Smooth muscle cell (in vitro differentiated cells): ENCODE measurements around the gene GLIS1. TPM values are rescaled to one million over a fixed set of nuclear protein-coding genes. Genes with fewer than 3 reads are reported as not detected.

ENCODE experiments used
- DNase-seq: peaks from one replicate; lab custom pipeline; 2025; ENCODE audit not compliant: unreplicated experiment; lab: John Stamatoyannopoulos, UW
- H2AFZ ChIP-seq: fragments of 200-600 bp; sonication (generic); 2 replicates; pipeline ENCODE4 v1.6.0; 2016; ENCODE audit warnings: antibody characterized with exemption, low read depth, mild to moderate bottlenecking
- H3F3A ChIP-seq: fragments of 200-600 bp; sonication (generic); 2 replicates; pipeline ENCODE4 v1.6.0; 2017; ENCODE audit warnings: antibody characterized with exemption, low read depth
- H3K27ac ChIP-seq: fragments of 200-600 bp; sonication (generic); 2 replicates; pipeline ENCODE4 v1.5.1; 2016; ENCODE audit warnings: low read depth, mild to moderate bottlenecking
- H3K27me3 ChIP-seq: fragments of 200-600 bp; sonication (generic); 2 replicates; pipeline ENCODE4 v1.6.1; 2016; ENCODE audit warnings: low read depth, mild to moderate bottlenecking
- H3K36me3 ChIP-seq: fragments of 200-600 bp; sonication (generic); 2 replicates; pipeline ENCODE4 v1.5.1; 2016; ENCODE audit warnings: low read depth
- H3K4me1 ChIP-seq: fragments of 200-600 bp; sonication (generic); 2 replicates; pipeline ENCODE4 v1.5.1; 2016; ENCODE audit warnings: low read depth
- H3K4me2 ChIP-seq: fragments of 200-600 bp; sonication (generic); 2 replicates; pipeline ENCODE4 v1.6.0; 2016; ENCODE audit warnings: mild to moderate bottlenecking
- H3K4me3 ChIP-seq: fragments of 200-600 bp; sonication (generic); 2 replicates; pipeline ENCODE4 v1.5.1; 2016; ENCODE audit warnings: mild to moderate bottlenecking
- H3K79me2 ChIP-seq: fragments of 200-600 bp; sonication (generic); 2 replicates; pipeline ENCODE4 v1.6.0; 2016; ENCODE audit warnings: low read depth, mild to moderate bottlenecking
- H3K9ac ChIP-seq: fragments of 200-600 bp; sonication (generic); 2 replicates; pipeline ENCODE4 v1.6.0; 2016; ENCODE audit warnings: low read depth
- H3K9me3 ChIP-seq: fragments of 200-600 bp; sonication (generic); replicated peaks from 2 replicates; pipeline ENCODE4 v1.5.1; 2016; ENCODE audit warnings: low read depth
- H4K20me1 ChIP-seq: fragments of 200-600 bp; sonication (generic); 2 replicates; pipeline ENCODE4 v1.6.0; 2016; ENCODE audit warnings: low read depth
- WGBS: methylation state at CpG from one replicate; pipeline ENCODE4 v1.1.7; 2016; ENCODE audit warnings: low lambda C conversion rate; 5-methylcytosine and 5-hydroxymethylcytosine counted together
- polyA plus RNA-seq: library from polyadenylated mRNA; unstranded; fragments of >200 nt; fragmentation: Nextera tagmentation; extraction: Ambion mirVana; gene quantifications from 2 replicates; pipeline ENCODE4 v1.2.1, GENCODE V29; 2016
- total RNA-seq: library from RNA; depleted of rRNA; stranded (reverse); fragments of >200 nt; gene quantifications from 2 replicates; pipeline ENCODE4 v1.2.3, GENCODE V29; 2014
- TF ChIP-seq, protein P1 (sequence below): fragments of 200-600 bp; sonication (generic); IDR thresholded peaks from 2 replicates; pipeline ENCODE4 v1.5.1; 2017; ENCODE audit warnings: borderline replicate concordance, mild to moderate bottlenecking, antibody characterized with exemption; ENCODE audit not compliant: insufficient read depth, poor library complexity, severe bottlenecking

Gene GLIS1
- total and polyA plus RNA-seq, 2 experiments from 2014 or later = 0.36 to 4.9 TPM

DNA sequence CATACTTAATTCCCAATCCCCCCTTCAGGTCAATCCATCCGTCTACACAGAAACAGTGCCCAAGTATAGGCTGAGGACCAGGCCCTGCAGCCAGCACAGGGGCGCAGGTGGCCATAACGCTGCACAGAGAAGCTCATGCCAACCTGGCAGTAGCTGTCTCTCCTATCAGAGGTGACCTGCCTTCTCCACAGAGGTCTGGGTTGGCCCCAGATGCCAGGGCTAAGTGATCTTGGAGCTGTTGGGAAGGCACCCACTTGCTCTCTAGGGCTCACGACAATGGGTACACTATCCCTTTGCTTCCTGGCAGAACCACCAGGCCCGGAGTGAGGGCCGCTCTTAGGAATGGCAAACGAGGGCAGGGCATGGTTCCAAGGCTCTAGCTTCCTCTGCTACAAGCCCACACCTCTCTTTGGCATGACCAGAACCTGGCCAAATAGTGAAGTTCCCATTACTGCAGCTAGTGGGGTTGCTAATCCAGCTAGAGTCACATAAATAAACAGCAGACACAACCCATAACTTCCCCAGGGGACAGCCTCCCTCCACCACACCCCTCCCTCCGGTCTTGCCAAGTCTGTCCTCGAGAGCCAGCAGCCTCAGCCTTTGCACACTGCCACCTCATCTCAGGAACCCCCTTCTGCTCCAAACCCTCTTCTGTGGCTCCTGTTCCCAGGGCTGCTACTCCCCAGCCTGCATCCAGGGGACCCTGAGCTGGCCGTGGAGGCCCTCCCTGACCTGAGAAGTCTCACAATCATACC lies 113.0 kb downstream of the GLIS1 start:
- Histone ChIP-seq H3K4me3 (no peak overlapping the region), H3K9me3 (no peaks in the 10 kb centered on the region), H3K27me3 (no peaks in the 10 kb centered on the region), H4K20me1 (peaks cover 4% of the 10 kb centered on the region), H3K4me1 (no peaks in the 10 kb centered on the region), H3F3A (no peaks in the 10 kb centered on the region), H2AFZ (no peak overlapping the region), H3K9ac (no peak overlapping the region), H3K79me2 (no peaks in the 10 kb centered on the region), H3K27ac (no peak overlapping the region), H3K36me3 (no peaks in the 10 kb centered on the region), H3K4me2 (no peak overlapping the region)
- no peak for DNase-seq
- 86% methylated on average over 10 of the region's 10 CpGs for WGBS
- TF ChIP-seq, protein P1, sequence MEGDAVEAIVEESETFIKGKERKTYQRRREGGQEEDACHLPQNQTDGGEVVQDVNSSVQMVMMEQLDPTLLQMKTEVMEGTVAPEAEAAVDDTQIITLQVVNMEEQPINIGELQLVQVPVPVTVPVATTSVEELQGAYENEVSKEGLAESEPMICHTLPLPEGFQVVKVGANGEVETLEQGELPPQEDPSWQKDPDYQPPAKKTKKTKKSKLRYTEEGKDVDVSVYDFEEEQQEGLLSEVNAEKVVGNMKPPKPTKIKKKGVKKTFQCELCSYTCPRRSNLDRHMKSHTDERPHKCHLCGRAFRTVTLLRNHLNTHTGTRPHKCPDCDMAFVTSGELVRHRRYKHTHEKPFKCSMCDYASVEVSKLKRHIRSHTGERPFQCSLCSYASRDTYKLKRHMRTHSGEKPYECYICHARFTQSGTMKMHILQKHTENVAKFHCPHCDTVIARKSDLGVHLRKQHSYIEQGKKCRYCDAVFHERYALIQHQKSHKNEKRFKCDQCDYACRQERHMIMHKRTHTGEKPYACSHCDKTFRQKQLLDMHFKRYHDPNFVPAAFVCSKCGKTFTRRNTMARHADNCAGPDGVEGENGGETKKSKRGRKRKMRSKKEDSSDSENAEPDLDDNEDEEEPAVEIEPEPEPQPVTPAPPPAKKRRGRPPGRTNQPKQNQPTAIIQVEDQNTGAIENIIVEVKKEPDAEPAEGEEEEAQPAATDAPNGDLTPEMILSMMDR = no peak

DNA sequence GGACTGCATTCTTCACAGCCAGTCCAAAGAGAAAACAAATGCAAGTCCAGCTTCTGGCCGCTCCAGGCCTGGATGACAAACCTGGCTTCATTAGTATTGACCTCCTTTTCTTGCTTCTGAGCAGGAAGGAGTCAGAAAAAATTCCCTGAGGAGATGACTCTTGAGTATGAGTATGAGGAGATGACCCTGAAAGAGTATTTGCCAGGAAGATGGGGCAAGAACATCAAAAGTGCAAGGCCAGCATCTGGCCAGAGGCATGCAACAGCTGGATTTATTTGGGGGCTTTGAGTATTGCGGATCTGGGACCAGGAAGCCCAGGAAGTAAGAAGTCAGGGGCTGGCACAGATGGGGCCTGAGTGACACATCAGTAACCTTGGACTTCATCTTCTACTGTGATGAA lies 113.9 kb downstream of the GLIS1 start:
- 93% methylated on average over 2 of the region's 2 CpGs for WGBS
- H3K4me3 ChIP-seq = no peak overlapping the region
- no peaks in the 10 kb centered on the region for H3F3A ChIP-seq
- DNase-seq = no peak
- H3K4me2 ChIP-seq = no peak overlapping the region
- peaks cover 4% of the 10 kb centered on the region for H4K20me1 ChIP-seq
- H3K36me3 ChIP-seq = no peaks in the 10 kb centered on the region
- H3K27me3 ChIP-seq = no peaks in the 10 kb centered on the region
- H3K79me2 ChIP-seq = no peaks in the 10 kb centered on the region
- H3K9me3 ChIP-seq = no peaks in the 10 kb centered on the region
- no peak overlapping the region for H2AFZ ChIP-seq
- no peaks in the 10 kb centered on the region for H3K4me1 ChIP-seq
- H3K9ac ChIP-seq = no peak overlapping the region
- TF ChIP-seq, protein P1 = no peak
- H3K27ac ChIP-seq = no peak overlapping the region

DNA sequence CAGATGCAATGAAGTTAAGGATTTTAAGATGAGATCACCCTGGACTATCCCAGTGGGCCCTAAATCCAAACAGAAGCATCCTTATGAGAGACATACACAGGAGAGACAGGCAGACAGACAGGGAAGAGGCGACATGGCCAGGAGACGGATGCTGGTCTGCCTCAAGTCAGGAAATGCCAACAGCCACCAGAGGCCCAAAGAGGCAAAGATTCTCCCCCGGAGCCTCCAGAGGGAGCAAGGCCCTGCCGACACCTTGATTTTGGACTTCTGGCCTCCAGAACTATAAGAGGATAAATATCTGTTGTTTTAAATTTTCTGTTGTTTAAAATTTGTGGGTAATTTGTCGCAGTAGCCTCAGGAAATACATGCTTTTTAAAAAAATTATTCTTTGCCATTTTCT lies 116.4 kb downstream of the GLIS1 start:
- no peak overlapping the region for H3K4me3 ChIP-seq
- no peaks in the 10 kb centered on the region for H3K9me3 ChIP-seq
- no peaks in the 10 kb centered on the region for H3K4me1 ChIP-seq
- H3K4me2 ChIP-seq = no peak overlapping the region
- H3K9ac ChIP-seq = no peak overlapping the region
- no peak for DNase-seq
- H4K20me1 ChIP-seq = peaks cover 23% of the 10 kb centered on the region
- no peaks in the 10 kb centered on the region for H3K36me3 ChIP-seq
- no peaks in the 10 kb centered on the region for H3K79me2 ChIP-seq
- no peaks in the 10 kb centered on the region for H3F3A ChIP-seq
- WGBS = 75% methylated on average over 5 of the region's 5 CpGs
- TF ChIP-seq, protein P1 = no peak
- no peaks in the 10 kb centered on the region for H3K27me3 ChIP-seq
- H2AFZ ChIP-seq = no peak overlapping the region
- no peak overlapping the region for H3K27ac ChIP-seq

DNA sequence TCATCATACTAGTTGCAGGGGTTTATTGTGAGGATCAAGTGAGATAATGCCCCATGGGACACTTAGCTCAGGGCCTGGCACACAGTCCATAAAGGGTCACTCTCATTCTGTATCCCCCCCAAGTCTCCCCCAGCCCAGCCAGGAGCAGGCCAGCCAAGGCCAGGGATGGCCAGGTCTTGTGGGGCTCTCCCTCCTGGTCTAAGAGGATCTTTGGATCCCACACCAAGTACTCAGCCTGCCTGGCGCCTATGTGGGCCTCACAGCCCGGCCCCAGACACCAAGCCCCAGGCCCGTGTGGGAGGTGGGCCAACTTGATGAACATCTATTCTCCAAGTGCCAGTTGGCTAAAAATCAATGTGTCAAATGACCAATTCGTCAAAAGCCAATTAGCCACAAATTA lies 117.8 kb downstream of the GLIS1 start:
- Histone ChIP-seq H3K4me3 (no peak overlapping the region), H3K4me1 (no peaks in the 10 kb centered on the region), H3K27me3 (no peaks in the 10 kb centered on the region), H2AFZ (no peak overlapping the region), H3K79me2 (no peaks in the 10 kb centered on the region), H3F3A (no peaks in the 10 kb centered on the region), H3K9me3 (no peaks in the 10 kb centered on the region), H3K36me3 (no peaks in the 10 kb centered on the region), H3K9ac (no peak overlapping the region), H4K20me1 (peaks cover 19% of the 10 kb centered on the region), H3K27ac (no peak overlapping the region), H3K4me2 (no peak overlapping the region)
- no peak for DNase-seq
- TF ChIP-seq, protein P1 = no peak
- WGBS = 89% methylated on average over 4 of the region's 4 CpGs
